Natural killer cell (primary cell): ENCODE data around the gene CRTAC1. TPM values are rescaled to one million over a fixed set of nuclear protein-coding genes. Genes with fewer than 3 reads are reported as not detected.

ENCODE experiments used
- ATAC-seq, 3 donors: fragments of 150-1000 bp in 2 of 3; fragments of 200-7000 bp in 1 of 3; cut with Tn5 transposase; 1 replicate in 1 of 3; 2 replicates in 2 of 3; pipeline ENCODE4 v1.10.0; 2021; ENCODE audit warnings: mild to moderate bottlenecking in 2 of 3, moderate library complexity in 2 of 3
- DNase-seq, 2 donors: peaks; one replicate each; pipeline versions ENCODE4 v3.0.0 to v3.0.0-alpha.2; 2013 to 2021; ENCODE audit warnings: mixed read lengths in 1 of 2
- H3K27ac ChIP-seq: one replicate; pipeline ENCODE4 v1.5.1; 2013; ENCODE audit warnings: mild to moderate bottlenecking, low read length
- H3K27me3 ChIP-seq: one replicate; pipeline ENCODE4 v1.6.1; 2013; ENCODE audit warnings: low read length; ENCODE audit not compliant: control insufficient read depth, insufficient read depth
- H3K36me3 ChIP-seq: one replicate; pipeline ENCODE4 v1.6.1; 2013; ENCODE audit warnings: low read length; ENCODE audit not compliant: control insufficient read depth, insufficient read depth
- H3K4me1 ChIP-seq: one replicate; pipeline ENCODE4 v1.6.1; 2013; ENCODE audit warnings: low read length; ENCODE audit not compliant: control insufficient read depth, insufficient read depth
- H3K4me3 ChIP-seq: one replicate; pipeline ENCODE4 v1.5.1; 2013; ENCODE audit warnings: low read length
- H3K9me3 ChIP-seq: one replicate; pipeline ENCODE4 v1.6.1; 2013; ENCODE audit warnings: low read length; ENCODE audit not compliant: control insufficient read depth, insufficient read depth
- H3K27ac Mint-ChIP-seq, 2 donors: one replicate each; pipeline ENCODE4 v1.8.0; 2022; ENCODE audit warnings: mild to moderate bottlenecking in 2 of 2, mixed read lengths in 2 of 2, moderate library complexity in 1 of 2
- H3K27me3 Mint-ChIP-seq, 2 donors: one replicate each; pipeline ENCODE4 v1.8.0; 2022; ENCODE audit warnings: low read depth in 2 of 2, mixed read lengths in 2 of 2
- H3K36me3 Mint-ChIP-seq: one replicate; pipeline ENCODE4 v1.8.0; 2022; ENCODE audit warnings: mixed read lengths
- H3K4me1 Mint-ChIP-seq, 2 donors: one replicate each; pipeline ENCODE4 v1.8.0; 2022; ENCODE audit warnings: mixed read lengths in 2 of 2
- H3K4me3 Mint-ChIP-seq: one replicate; pipeline ENCODE4 v1.8.0; 2022; ENCODE audit warnings: mild to moderate bottlenecking, moderate library complexity, mixed read lengths
- H3K9me3 Mint-ChIP-seq, 2 donors: one replicate each; pipeline ENCODE4 v1.8.0; 2022; ENCODE audit warnings: mixed read lengths in 2 of 2
- WGBS: methylation state at CpG from one replicate; pipeline ENCODE4 v1.1.7; 2013; ENCODE audit warnings: missing lambda C conversion rate; ENCODE audit not compliant: insufficient coverage; 5-methylcytosine and 5-hydroxymethylcytosine counted together
- intact Hi-C: fragments of 100-400 bp; cut with micrococcal nuclease; formaldehyde crosslinking; loops from one replicate; pipeline ENCODE4 v1.14.2; 2022
- total RNA-seq, 4 donors: library from RNA; stranded (reverse); fragments of 120-200 nt in 1 of 4; gene quantifications; one replicate each; pipeline versions ENCODE4 v1.2.3 to v1.2.4, GENCODE V29; 2013 to 2022
- TF ChIP-seq, protein P1 (sequence below): fragments of 200-600 bp; IDR thresholded peaks from one replicate; pipeline ENCODE4 v1.8.0; 2022; ENCODE audit warnings: antibody characterized with exemption

Gene CRTAC1
- total RNA-seq, 3 donors from 2014 or later (not counting 1 experiment from before 2014, with no cell fraction given) = not detected

DNA sequence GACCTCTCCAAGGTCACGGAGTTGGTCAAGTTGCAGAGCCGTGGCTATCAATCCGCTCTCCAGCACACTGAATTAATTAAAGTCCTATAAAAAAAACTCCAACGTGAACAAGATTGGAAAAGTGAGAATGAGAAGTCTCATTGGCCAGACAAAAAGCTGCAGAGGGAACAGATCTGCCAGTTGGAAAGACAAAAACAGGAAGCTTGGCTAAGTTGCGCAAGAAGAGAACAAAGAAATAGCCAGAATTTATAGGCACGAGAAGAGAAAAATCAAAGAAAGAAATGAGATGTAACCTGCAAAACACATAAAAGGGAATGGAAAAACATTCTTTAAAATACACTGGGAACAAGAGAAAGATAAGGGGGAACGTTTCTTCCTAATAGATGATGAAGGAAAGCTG, 45.7 kb upstream of the CRTAC1 start:
- Mint-ChIP-seq H3K4me1 (no peaks in the 10 kb centered on the region), H3K27me3 (peaks cover 18 to 41% of the 10 kb centered on the region in 2 donors), H3K4me3 (no peak overlapping the region), H3K36me3 (no peaks in the 10 kb centered on the region), H3K9me3 (no peaks in the 10 kb centered on the region), H3K27ac (no peak overlapping the region)
- Histone ChIP-seq H3K27me3 (no peaks in the 10 kb centered on the region), H3K36me3 (no peaks in the 10 kb centered on the region), H3K4me1 (no peaks in the 10 kb centered on the region), H3K9me3 (no peaks in the 10 kb centered on the region), H3K4me3 (no peak overlapping the region), H3K27ac (no peak overlapping the region)
- ATAC-seq (no peak), DNase-seq (no peak)
- TF ChIP-seq, protein P1, sequence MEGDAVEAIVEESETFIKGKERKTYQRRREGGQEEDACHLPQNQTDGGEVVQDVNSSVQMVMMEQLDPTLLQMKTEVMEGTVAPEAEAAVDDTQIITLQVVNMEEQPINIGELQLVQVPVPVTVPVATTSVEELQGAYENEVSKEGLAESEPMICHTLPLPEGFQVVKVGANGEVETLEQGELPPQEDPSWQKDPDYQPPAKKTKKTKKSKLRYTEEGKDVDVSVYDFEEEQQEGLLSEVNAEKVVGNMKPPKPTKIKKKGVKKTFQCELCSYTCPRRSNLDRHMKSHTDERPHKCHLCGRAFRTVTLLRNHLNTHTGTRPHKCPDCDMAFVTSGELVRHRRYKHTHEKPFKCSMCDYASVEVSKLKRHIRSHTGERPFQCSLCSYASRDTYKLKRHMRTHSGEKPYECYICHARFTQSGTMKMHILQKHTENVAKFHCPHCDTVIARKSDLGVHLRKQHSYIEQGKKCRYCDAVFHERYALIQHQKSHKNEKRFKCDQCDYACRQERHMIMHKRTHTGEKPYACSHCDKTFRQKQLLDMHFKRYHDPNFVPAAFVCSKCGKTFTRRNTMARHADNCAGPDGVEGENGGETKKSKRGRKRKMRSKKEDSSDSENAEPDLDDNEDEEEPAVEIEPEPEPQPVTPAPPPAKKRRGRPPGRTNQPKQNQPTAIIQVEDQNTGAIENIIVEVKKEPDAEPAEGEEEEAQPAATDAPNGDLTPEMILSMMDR = no peak
- WGBS = 39% methylated on average over 6 of the region's 7 CpGs
- intact Hi-C loops = no loop called here

DNA sequence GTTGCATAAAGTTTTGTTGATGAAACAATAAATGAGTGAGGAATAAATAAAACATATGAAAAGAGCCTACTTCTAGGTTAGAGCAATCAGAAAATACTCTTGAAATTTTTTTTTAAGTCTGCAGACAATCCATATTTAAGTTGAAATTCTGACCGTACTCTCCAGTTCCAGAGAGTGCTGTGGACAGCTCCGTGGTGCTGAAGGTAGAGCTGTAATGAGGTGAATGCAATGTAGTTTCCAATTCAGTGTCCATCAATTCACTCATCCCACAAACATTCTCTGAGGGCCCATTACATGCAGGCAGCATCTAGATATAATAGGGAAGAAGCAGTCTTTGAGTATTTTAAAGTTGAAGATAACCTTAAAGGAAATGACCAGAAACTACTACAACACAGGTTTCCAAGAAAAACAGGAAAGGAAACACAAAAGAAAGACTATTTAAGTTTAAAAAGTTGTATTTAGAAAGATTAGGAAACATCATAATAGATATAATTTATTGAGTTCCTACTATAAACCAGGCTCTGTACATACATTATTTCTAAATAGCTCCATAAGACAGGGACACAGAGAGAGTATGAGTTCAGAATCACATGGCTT, 44.0 kb upstream of the CRTAC1 start:
- no peaks in the 10 kb centered on the region for H3K9me3 Mint-ChIP-seq
- Histone ChIP-seq H3K27ac (no peak overlapping the region), H3K4me1 (no peaks in the 10 kb centered on the region), H3K9me3 (no peaks in the 10 kb centered on the region), H3K27me3 (no peaks in the 10 kb centered on the region), H3K4me3 (no peak overlapping the region), H3K36me3 (no peaks in the 10 kb centered on the region)
- TF ChIP-seq, protein P1 = no peak
- H3K4me3 Mint-ChIP-seq = no peak overlapping the region
- intact Hi-C loops = no loop called here
- H3K27ac Mint-ChIP-seq = no peak overlapping the region
- ATAC-seq (no peak), DNase-seq (no peak)
- H3K36me3 Mint-ChIP-seq = no peaks in the 10 kb centered on the region
- no CpG with 5 or more reads among the region's 2 CpGs for WGBS
- H3K4me1 Mint-ChIP-seq = no peaks in the 10 kb centered on the region
- peaks cover 15 to 33% of the 10 kb centered on the region in 2 donors for H3K27me3 Mint-ChIP-seq

DNA sequence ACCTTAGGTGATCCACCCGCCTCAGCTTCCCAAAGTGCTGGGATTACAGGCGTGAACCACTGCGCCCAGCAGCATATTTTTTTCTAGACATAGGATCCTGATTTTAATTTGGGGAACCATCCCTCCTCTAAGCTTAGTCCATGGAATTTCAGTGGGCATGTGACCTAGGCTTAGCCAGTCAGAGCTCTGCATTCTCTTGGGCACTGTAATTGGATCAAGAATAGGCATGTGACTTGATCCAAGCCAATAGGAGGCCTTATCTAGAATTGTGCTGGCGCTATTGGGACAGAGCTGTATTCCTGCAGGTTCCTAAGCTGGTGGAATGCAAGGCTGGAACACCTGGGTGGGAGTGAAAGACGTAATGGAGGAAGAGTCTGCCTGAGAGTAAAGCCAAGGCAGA, 36.7 kb upstream of the CRTAC1 start:
- H3K4me3 ChIP-seq = no peak overlapping the region
- H3K4me1 ChIP-seq = no peaks in the 10 kb centered on the region
- H3K27ac ChIP-seq = no peak overlapping the region
- no peak overlapping the region for H3K4me3 Mint-ChIP-seq
- WGBS = 89% methylated on average over 5 of the region's 5 CpGs
- H3K4me1 Mint-ChIP-seq = no peaks in the 10 kb centered on the region
- no peak overlapping the region for H3K27ac Mint-ChIP-seq
- peaks cover 30 to 52% of the 10 kb centered on the region in 2 donors for H3K27me3 Mint-ChIP-seq
- intact Hi-C loops = no loop called here
- no peaks in the 10 kb centered on the region for H3K36me3 Mint-ChIP-seq
- H3K36me3 ChIP-seq = no peaks in the 10 kb centered on the region
- H3K27me3 ChIP-seq = peaks cover 6% of the 10 kb centered on the region
- DNase-seq = no peak
- TF ChIP-seq, protein P1 = no peak
- H3K9me3 ChIP-seq = no peaks in the 10 kb centered on the region
- no peak for ATAC-seq
- H3K9me3 Mint-ChIP-seq = no peaks in the 10 kb centered on the region

DNA sequence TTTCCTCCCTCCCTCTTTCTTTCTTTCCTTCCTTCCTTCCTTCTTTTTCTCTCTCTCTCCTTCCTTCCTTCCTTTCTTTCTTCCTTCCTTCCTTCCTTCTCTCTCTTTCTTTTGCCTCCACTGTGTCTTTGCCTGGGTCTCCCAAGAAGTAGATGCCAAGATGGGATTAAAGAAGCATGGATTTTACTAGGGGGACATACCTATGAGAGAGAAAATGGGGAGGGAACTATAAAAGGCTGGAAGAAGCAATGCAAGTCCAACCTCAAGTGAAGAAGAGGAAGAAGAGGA, 33.3 kb upstream of the CRTAC1 start:
- TF ChIP-seq, protein P1 = no peak
- Histone ChIP-seq H3K27me3 (peaks cover 6% of the 10 kb centered on the region), H3K4me3 (no peak overlapping the region), H3K36me3 (no peaks in the 10 kb centered on the region), H3K9me3 (no peaks in the 10 kb centered on the region), H3K27ac (no peak overlapping the region), H3K4me1 (no peaks in the 10 kb centered on the region)
- Mint-ChIP-seq H3K4me3 (no peak overlapping the region), H3K9me3 (no peaks in the 10 kb centered on the region), H3K27me3 (peaks cover 39 to 70% of the 10 kb centered on the region in 2 donors), H3K4me1 (no peaks in the 10 kb centered on the region), H3K36me3 (no peaks in the 10 kb centered on the region), H3K27ac (no peak overlapping the region)
- no peak for DNase-seq
- no peak for ATAC-seq
- intact Hi-C loops = no loop called here
